MM.1S (cell line): ENCODE measurements around the gene CHRNA4.

Experiments used
- DNase-seq: peaks from one replicate; pipeline ENCODE4 v3.0.0-alpha.2; 2015
- H2AFZ ChIP-seq: fragments of 300-600 bp; sonication (generic); 2 replicates; pipeline ENCODE4 v1.6.0; 2016; ENCODE audit warnings: antibody characterized with exemption, low read length
- H3F3A ChIP-seq: fragments of 300-600 bp; sonication (generic); 2 replicates; pipeline ENCODE4 v1.6.1; 2016; ENCODE audit warnings: mild to moderate bottlenecking, antibody characterized with exemption, low read length, moderate library complexity, mixed read lengths; ENCODE audit not compliant: insufficient read depth
- H3K27ac ChIP-seq: fragments of 300-600 bp; sonication (generic); 2 replicates; pipeline ENCODE4 v1.5.1; 2016; ENCODE audit warnings: mild to moderate bottlenecking, low read length
- H3K27me3 ChIP-seq: fragments of 300-600 bp; sonication (generic); replicated peaks from 2 replicates; pipeline ENCODE4 v1.6.0; 2016; ENCODE audit warnings: low read length; ENCODE audit not compliant: insufficient read depth
- H3K36me3 ChIP-seq: fragments of 300-600 bp; sonication (generic); replicated peaks from 2 replicates; pipeline ENCODE4 v1.6.1; 2016; ENCODE audit warnings: mild to moderate bottlenecking, low read length, mixed read lengths; ENCODE audit not compliant: insufficient read depth
- H3K4me1 ChIP-seq: fragments of 300-600 bp; sonication (generic); 2 replicates; pipeline ENCODE4 v1.6.1; 2016; ENCODE audit warnings: low read length, mixed read lengths
- H3K4me2 ChIP-seq: fragments of 300-600 bp; sonication (generic); 2 replicates; pipeline ENCODE4 v1.6.0; 2016; ENCODE audit warnings: low read depth, low read length
- H3K4me3 ChIP-seq: fragments of 300-600 bp; sonication (generic); 2 replicates; pipeline ENCODE4 v1.5.1; 2016; ENCODE audit warnings: low read length, mixed read lengths
- H3K79me2 ChIP-seq: fragments of 300-600 bp; sonication (generic); 2 replicates; pipeline ENCODE4 v1.6.1; 2016; ENCODE audit warnings: mixed run types, low read length, mixed read lengths
- H3K9ac ChIP-seq: fragments of 300-600 bp; sonication (generic); 2 replicates; pipeline ENCODE4 v1.6.1; 2016; ENCODE audit warnings: low read length, mixed read lengths
- H3K9me2 ChIP-seq: fragments of 300-600 bp; sonication (generic); replicated peaks from 2 replicates; pipeline ENCODE4 v1.6.1; 2016; ENCODE audit warnings: mild to moderate bottlenecking, low read length, mixed read lengths; ENCODE audit not compliant: insufficient read depth
- H3K9me3 ChIP-seq: fragments of 300-600 bp; sonication (generic); replicated peaks from 2 replicates; pipeline ENCODE4 v1.6.1; 2016; ENCODE audit warnings: mild to moderate bottlenecking, low read length, mixed read lengths; ENCODE audit not compliant: insufficient read depth
- H4K20me1 ChIP-seq: fragments of 300-600 bp; sonication (generic); 2 replicates; pipeline ENCODE4 v1.6.1; 2016; ENCODE audit warnings: mild to moderate bottlenecking, low read length, moderate library complexity, mixed read lengths; ENCODE audit not compliant: insufficient read depth
- EZH2 ChIP-seq: fragments of 300-600 bp; sonication (generic); optimal IDR thresholded peaks from 2 replicates; pipeline ENCODE3; 2017; ENCODE audit warnings: low read depth, mild to moderate bottlenecking, antibody characterized with exemption, low read length, mixed read lengths
- EZH2phosphoT487 ChIP-seq: fragments of 300-600 bp; sonication (generic); IDR thresholded peaks from 2 replicates; pipeline ENCODE4 v1.6.1; 2018; ENCODE audit warnings: antibody characterized with exemption, low read length
- TF ChIP-seq, protein P1 (sequence below): fragments of 300-600 bp; sonication (generic); IDR thresholded peaks from 2 replicates; pipeline ENCODE4 v1.5.1; 2016; ENCODE audit warnings: antibody characterized with exemption, low read length, mixed read lengths

The CHRNA4 gene

GRCh38 chr20:63368151-63368550 lies 7.0 kb upstream of the CHRNA4 start:
- H3K4me3 ChIP-seq, result no peak overlapping the region
- no peak overlapping the region for H3K4me2 ChIP-seq
- H3K36me3 ChIP-seq, result no peaks in the 10 kb centered on the region
- H3F3A ChIP-seq, result no peaks in the 10 kb centered on the region
- TF ChIP-seq EZH2phosphoT487 (no peak), EZH2 (no peak)
- TF ChIP-seq, protein P1, sequence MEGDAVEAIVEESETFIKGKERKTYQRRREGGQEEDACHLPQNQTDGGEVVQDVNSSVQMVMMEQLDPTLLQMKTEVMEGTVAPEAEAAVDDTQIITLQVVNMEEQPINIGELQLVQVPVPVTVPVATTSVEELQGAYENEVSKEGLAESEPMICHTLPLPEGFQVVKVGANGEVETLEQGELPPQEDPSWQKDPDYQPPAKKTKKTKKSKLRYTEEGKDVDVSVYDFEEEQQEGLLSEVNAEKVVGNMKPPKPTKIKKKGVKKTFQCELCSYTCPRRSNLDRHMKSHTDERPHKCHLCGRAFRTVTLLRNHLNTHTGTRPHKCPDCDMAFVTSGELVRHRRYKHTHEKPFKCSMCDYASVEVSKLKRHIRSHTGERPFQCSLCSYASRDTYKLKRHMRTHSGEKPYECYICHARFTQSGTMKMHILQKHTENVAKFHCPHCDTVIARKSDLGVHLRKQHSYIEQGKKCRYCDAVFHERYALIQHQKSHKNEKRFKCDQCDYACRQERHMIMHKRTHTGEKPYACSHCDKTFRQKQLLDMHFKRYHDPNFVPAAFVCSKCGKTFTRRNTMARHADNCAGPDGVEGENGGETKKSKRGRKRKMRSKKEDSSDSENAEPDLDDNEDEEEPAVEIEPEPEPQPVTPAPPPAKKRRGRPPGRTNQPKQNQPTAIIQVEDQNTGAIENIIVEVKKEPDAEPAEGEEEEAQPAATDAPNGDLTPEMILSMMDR, result no peak
- H4K20me1 ChIP-seq, result no peaks in the 10 kb centered on the region
- H3K79me2 ChIP-seq, result no peaks in the 10 kb centered on the region
- H3K9me3 ChIP-seq, result no peaks in the 10 kb centered on the region
- no peak overlapping the region for H3K9ac ChIP-seq
- no peaks in the 10 kb centered on the region for H3K9me2 ChIP-seq
- H3K27ac ChIP-seq, result no peak overlapping the region
- peaks cover 91% of the 10 kb centered on the region for H3K27me3 ChIP-seq
- no peaks in the 10 kb centered on the region for H3K4me1 ChIP-seq
- no peak for DNase-seq
- H2AFZ ChIP-seq, result no peak overlapping the region

DNA sequence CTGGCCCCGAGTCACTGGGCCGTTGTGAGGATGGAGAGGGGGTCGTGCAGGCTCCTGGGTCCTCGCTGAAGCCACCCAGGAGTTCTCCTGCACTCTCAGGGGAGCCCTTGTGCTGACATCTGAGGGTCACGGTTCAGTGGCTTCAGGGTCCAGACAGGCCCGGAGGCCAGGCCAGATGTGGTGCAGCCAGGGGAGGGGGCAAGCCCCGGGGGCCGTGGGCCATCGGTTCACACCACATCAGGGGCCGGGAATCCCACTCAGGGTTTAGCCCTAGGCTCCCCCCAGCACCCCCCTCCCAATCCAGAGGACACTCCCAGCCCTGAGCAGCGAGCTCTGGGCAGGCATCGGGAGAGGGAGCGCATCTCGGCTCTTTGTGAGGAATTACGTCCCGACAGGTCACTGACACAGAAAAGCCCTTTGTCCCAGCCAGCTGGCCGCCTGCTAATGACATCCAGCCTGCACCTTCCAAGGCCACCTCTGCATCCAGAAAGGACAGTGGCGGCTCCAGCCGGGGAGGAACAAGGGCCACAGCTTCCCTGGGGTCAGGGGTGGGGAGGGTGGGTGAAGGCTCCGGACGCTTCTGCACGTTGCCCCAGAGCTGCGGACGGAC lies 6.4 kb upstream of the CHRNA4 start:
- no peaks in the 10 kb centered on the region for H3K9me2 ChIP-seq
- no peaks in the 10 kb centered on the region for H3K79me2 ChIP-seq
- TF ChIP-seq, protein P1, result no peak
- TF ChIP-seq EZH2, result no peak
- TF ChIP-seq EZH2phosphoT487, result no peak
- no peak overlapping the region for H3K9ac ChIP-seq
- no peak overlapping the region for H2AFZ ChIP-seq
- H4K20me1 ChIP-seq, result no peaks in the 10 kb centered on the region
- H3K4me3 ChIP-seq, result no peak overlapping the region
- no peak overlapping the region for H3K27ac ChIP-seq
- no peak for DNase-seq
- H3K27me3 ChIP-seq, result peaks cover 91% of the 10 kb centered on the region
- H3K4me1 ChIP-seq, result no peaks in the 10 kb centered on the region
- no peaks in the 10 kb centered on the region for H3K36me3 ChIP-seq
- H3K9me3 ChIP-seq, result no peaks in the 10 kb centered on the region
- no peaks in the 10 kb centered on the region for H3F3A ChIP-seq
- H3K4me2 ChIP-seq, result no peak overlapping the region

DNA sequence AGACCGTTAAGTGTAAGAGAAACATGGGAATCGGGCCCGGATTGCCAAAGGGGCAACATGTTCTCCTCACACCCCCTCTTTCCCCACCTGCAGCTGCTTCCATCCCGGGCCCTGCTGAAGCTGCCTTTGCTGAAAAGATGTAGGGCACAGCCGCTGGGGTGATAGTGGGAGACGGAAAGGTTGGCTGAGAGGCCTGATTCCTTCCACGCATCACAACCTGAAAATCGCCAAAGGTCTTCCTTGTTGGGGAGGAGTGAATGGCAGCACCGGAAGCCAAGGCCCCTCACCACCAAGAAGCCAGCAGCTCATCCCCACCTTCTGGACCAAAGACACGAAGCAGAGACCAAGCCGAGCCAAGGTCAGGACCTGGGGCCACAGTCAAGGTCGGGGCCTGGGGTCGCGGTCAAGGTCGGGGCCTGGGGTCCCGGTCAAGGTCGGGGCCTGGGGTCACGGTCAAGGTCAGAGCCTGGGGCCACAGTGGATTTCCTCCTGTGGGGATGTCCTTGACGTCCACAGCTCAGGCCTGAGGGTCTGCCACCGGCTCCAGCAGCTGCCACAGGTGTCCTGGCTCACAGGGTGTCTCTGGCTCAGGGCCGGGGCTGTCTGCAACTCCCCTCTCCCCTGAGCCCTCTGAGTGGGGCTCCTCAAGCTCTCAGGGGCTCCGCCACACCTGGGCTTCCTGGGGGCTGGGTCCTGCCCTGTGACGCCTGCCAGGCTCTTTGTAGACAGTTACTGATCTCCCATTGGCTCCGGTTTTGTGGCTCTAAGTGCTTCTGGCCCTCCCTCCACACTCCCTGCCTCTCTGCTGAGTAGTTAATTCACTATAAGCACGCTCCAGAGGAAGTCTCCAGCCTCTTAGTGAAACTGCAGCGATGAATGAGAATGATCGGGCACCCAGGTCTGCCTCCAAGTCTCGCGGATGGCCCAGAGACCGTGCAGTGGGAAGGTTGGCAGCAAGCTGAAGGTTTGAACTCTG lies 5.5 kb upstream of the CHRNA4 start:
- H3K27me3 ChIP-seq, result peaks cover 96% of the 10 kb centered on the region

More for the DNA sequence above, 5.5 kb upstream of the CHRNA4 start:
- no peaks in the 10 kb centered on the region for H3K9me2 ChIP-seq
- H3K4me1 ChIP-seq, result no peaks in the 10 kb centered on the region
- H3F3A ChIP-seq, result no peaks in the 10 kb centered on the region
- no peak overlapping the region for H3K9ac ChIP-seq
- no peak overlapping the region for H3K27ac ChIP-seq
- H3K79me2 ChIP-seq, result no peaks in the 10 kb centered on the region
- no peak overlapping the region for H2AFZ ChIP-seq
- no peaks in the 10 kb centered on the region for H4K20me1 ChIP-seq
- H3K9me3 ChIP-seq, result no peaks in the 10 kb centered on the region
- no peak for TF ChIP-seq EZH2
- H3K4me2 ChIP-seq, result no peak overlapping the region
- no peak for DNase-seq
- H3K4me3 ChIP-seq, result no peak overlapping the region
- no peaks in the 10 kb centered on the region for H3K36me3 ChIP-seq
